Measurements from ENCODE around the gene SLC47A1.

SLC47A1 gene

GRCh38 chr17:19558946-19559345 is 25.3 kb downstream of the SLC47A1 start (continued):
- no peak for TF ChIP-seq TSHZ2 (CRISPR knock-in tag; IDR thresholded peaks at IDR 0.05)
- TF ChIP-seq GLIS3 (CRISPR knock-in tag; IDR thresholded peaks at IDR 0.05), result no peak
- TF ChIP-seq ISL1 (CRISPR knock-in tag; IDR thresholded peaks at IDR 0.05), result no peak
- TF ChIP-seq ZNF8 (CRISPR knock-in tag; IDR thresholded peaks at IDR 0.05), result no peak
- TF ChIP-seq ESRRG (CRISPR knock-in tag; IDR thresholded peaks at IDR 0.05), result no peak

- no peak for ATAC-seq
- TF ChIP-seq ZFP3 (CRISPR knock-in tag; IDR thresholded peaks at IDR 0.05) (no peak), ESRRG (CRISPR knock-in tag; IDR thresholded peaks at IDR 0.05) (no peak), GLIS3 (CRISPR knock-in tag; IDR thresholded peaks at IDR 0.05) (no peak), ZNF8 (CRISPR knock-in tag; IDR thresholded peaks at IDR 0.05) (no peak), ZFP30 (CRISPR knock-in tag; IDR thresholded peaks at IDR 0.05) (no peak), ZNF565 (CRISPR knock-in tag; conservative IDR thresholded peaks at IDR 0.05; ENCODE audit: low read depth) (no peak), SNAI2 (CRISPR knock-in tag; IDR thresholded peaks at IDR 0.05) (no peak), OSR1 (CRISPR knock-in tag; IDR thresholded peaks at IDR 0.05) (no peak), ARNTL (CRISPR knock-in tag; IDR thresholded peaks at IDR 0.05; ENCODE audit: borderline replicate concordance, low read depth) (no peak), ISL1 (CRISPR knock-in tag; IDR thresholded peaks at IDR 0.05) (no peak), CSDC2 (CRISPR knock-in tag; IDR thresholded peaks at IDR 0.05) (no peak), POU6F1 (CRISPR knock-in tag; IDR thresholded peaks at IDR 0.05; ENCODE audit: borderline replicate concordance, low read depth) (no peak)
Observed at GRCh38 chr17:19561697-19562318, 28.2 kb downstream of the SLC47A1 start.

GRCh38 chr17:19565817-19566575 is 32.3 kb downstream of the SLC47A1 start:
- TF ChIP-seq ARNTL (CRISPR knock-in tag; IDR thresholded peaks at IDR 0.05; ENCODE audit: borderline replicate concordance, low read depth) (no peak), CSRNP3 (CRISPR knock-in tag; IDR thresholded peaks at IDR 0.05) (no peak), TCF4 (CRISPR knock-in tag; IDR thresholded peaks at IDR 0.05; ENCODE audit: borderline replicate concordance) (no peak), ISL1 (CRISPR knock-in tag; IDR thresholded peaks at IDR 0.05) (no peak), TSHZ2 (CRISPR knock-in tag; IDR thresholded peaks at IDR 0.05) (no peak), ZNF70 (CRISPR knock-in tag; IDR thresholded peaks at IDR 0.05) (no peak), PPARA (CRISPR knock-in tag; IDR thresholded peaks at IDR 0.05; ENCODE audit: borderline replicate concordance) (no peak), TOX (CRISPR knock-in tag; IDR thresholded peaks at IDR 0.05; ENCODE audit: borderline replicate concordance) (no peak), PATZ1 (CRISPR knock-in tag; IDR thresholded peaks at IDR 0.05; ENCODE audit: borderline replicate concordance) (no peak), ZFP30 (CRISPR knock-in tag; IDR thresholded peaks at IDR 0.05) (no peak), ZNF565 (CRISPR knock-in tag; conservative IDR thresholded peaks at IDR 0.05; ENCODE audit: low read depth) (no peak), BACH2 (CRISPR knock-in tag; IDR thresholded peaks at IDR 0.05; ENCODE audit: borderline replicate concordance) (no peak), ZNF8 (CRISPR knock-in tag; IDR thresholded peaks at IDR 0.05) (no peak)
- ATAC-seq, result no peak

Data from SK-N-SH treated with all-trans-retinoic acid at 6 μM for 48 hours (cell line).